Nephron (organoid): Measurements from ENCODE around the gene EFNA5.

Experiments
- H3K27ac Mint-ChIP-seq, 3 experiments: 2 replicates each; pipeline ENCODE4 v1.8.0; 2020; ENCODE audit warnings: mixed read lengths in 3 of 3, mild to moderate bottlenecking in 2 of 3, moderate library complexity in 1 of 3
- H3K27me3 Mint-ChIP-seq: 2 replicates; pipeline ENCODE4 v1.8.0; 2021; ENCODE audit warnings: low read depth, mild to moderate bottlenecking, moderate library complexity, mixed read lengths
- H3K36me3 Mint-ChIP-seq: 2 replicates; pipeline ENCODE4 v1.8.0; 2020; ENCODE audit warnings: low read depth, mixed read lengths
- H3K4me1 Mint-ChIP-seq: 2 replicates; pipeline ENCODE4 v1.8.0; 2020; ENCODE audit warnings: mixed read lengths
- H3K4me3 Mint-ChIP-seq, 3 experiments: 2 replicates each; pipeline ENCODE4 v1.8.0; 2020; ENCODE audit warnings: mild to moderate bottlenecking in 3 of 3, mixed read lengths in 3 of 3, moderate library complexity in 2 of 3
- H3K9me3 Mint-ChIP-seq: 2 replicates; pipeline ENCODE4 v1.8.0; 2020; ENCODE audit warnings: mixed read lengths
- CTCF ChIP-seq, 3 experiments: fragments of 200-600 bp; sonication (generic); IDR thresholded peaks; one replicate each; pipeline ENCODE4 v1.5.0; 2021; ENCODE audit warnings: antibody characterized with exemption in 3 of 3; ENCODE audit not compliant: unreplicated experiment in 3 of 3

The EFNA5 gene

GRCh38 chr5:107652839-107653607, 17.7 kb downstream of the EFNA5 start:
- H3K9me3 Mint-ChIP-seq: no peaks in the 10 kb centered on the region
- no peaks in the 10 kb centered on the region for H3K36me3 Mint-ChIP-seq
- no peak overlapping the region for H3K4me3 Mint-ChIP-seq
- TF ChIP-seq CTCF (IDR thresholded peaks at IDR 0.05; ENCODE audit: unreplicated experiment in 3 of 3): no peak
- peak overlapping the region; percentile 21 to 78 (median 50) for H3K27ac Mint-ChIP-seq
- peaks cover 36% of the 10 kb centered on the region for H3K4me1 Mint-ChIP-seq
- no peaks in the 10 kb centered on the region for H3K27me3 Mint-ChIP-seq

- Mint-ChIP-seq H3K9me3 (no peaks in the 10 kb centered on the region), H3K36me3 (no peaks in the 10 kb centered on the region), H3K27me3 (no peaks in the 10 kb centered on the region), H3K27ac (no peak overlapping the region), H3K4me1 (peaks cover 32% of the 10 kb centered on the region), H3K4me3 (no peak overlapping the region)
- no peak for TF ChIP-seq CTCF (IDR thresholded peaks at IDR 0.05; ENCODE audit: unreplicated experiment in 3 of 3)
Measured at GRCh38 chr5:107652408-107652807, 18.3 kb downstream of the EFNA5 start.

- Mint-ChIP-seq H3K4me3 (no peak overlapping the region), H3K4me1 (peaks cover 30% of the 10 kb centered on the region), H3K27ac (no peak overlapping the region), H3K27me3 (no peaks in the 10 kb centered on the region), H3K36me3 (no peaks in the 10 kb centered on the region), H3K9me3 (no peaks in the 10 kb centered on the region)
- no peak for TF ChIP-seq CTCF (IDR thresholded peaks at IDR 0.05; ENCODE audit: unreplicated experiment in 3 of 3)
Measured at GRCh38 chr5:107651325-107651724, 19.4 kb downstream of the EFNA5 start.

GRCh38 chr5:107646418-107646817, 24.3 kb downstream of the EFNA5 start:
- Mint-ChIP-seq H3K4me1 (no peaks in the 10 kb centered on the region), H3K27me3 (no peaks in the 10 kb centered on the region), H3K27ac (no peak overlapping the region), H3K36me3 (peaks cover 4% of the 10 kb centered on the region), H3K9me3 (no peaks in the 10 kb centered on the region), H3K4me3 (no peak overlapping the region)
- TF ChIP-seq CTCF (IDR thresholded peaks at IDR 0.05; ENCODE audit: unreplicated experiment in 3 of 3): no peak

GRCh38 chr5:107640568-107640967, 30.2 kb downstream of the EFNA5 start:
- peaks cover 16% of the 10 kb centered on the region for H3K4me1 Mint-ChIP-seq
- no peak for TF ChIP-seq CTCF (IDR thresholded peaks at IDR 0.05; ENCODE audit: unreplicated experiment in 3 of 3)
- H3K27me3 Mint-ChIP-seq: no peaks in the 10 kb centered on the region
- peaks cover 4% of the 10 kb centered on the region for H3K36me3 Mint-ChIP-seq
- H3K27ac Mint-ChIP-seq: no peak overlapping the region
- H3K4me3 Mint-ChIP-seq: no peak overlapping the region
- no peaks in the 10 kb centered on the region for H3K9me3 Mint-ChIP-seq

GRCh38 chr5:107639990-107640389, 30.7 kb downstream of the EFNA5 start:
- Mint-ChIP-seq H3K4me1 (peaks cover 21% of the 10 kb centered on the region), H3K4me3 (no peak overlapping the region), H3K9me3 (no peaks in the 10 kb centered on the region), H3K27me3 (no peaks in the 10 kb centered on the region), H3K27ac (no peak overlapping the region), H3K36me3 (peaks cover 4% of the 10 kb centered on the region)
- TF ChIP-seq CTCF (IDR thresholded peaks at IDR 0.05; ENCODE audit: unreplicated experiment in 3 of 3): no peak
